ENCODE data around the gene OVCH1.

The OVCH1 gene

GRCh38 chr12:29426498-29426897, 71.0 kb downstream of the OVCH1 start:
- no peak overlapping the region for H3K4me3 ChIP-seq (replicated peaks; ENCODE audit: insufficient read depth, low read length)
- no peak for DNase-seq (ENCODE audit: low read depth in 1 of 2, low spot score in 1 of 2)
- TF ChIP-seq GABPA (IDR thresholded peaks at IDR 0.05; ENCODE audit: low read depth): no peak
- TF ChIP-seq CTCF (IDR thresholded peaks at IDR 0.05; ENCODE audit: insufficient read depth, low read length): no peak
- TF ChIP-seq SPI1 (IDR thresholded peaks at IDR 0.05; ENCODE audit: borderline replicate concordance, low read depth): no peak
- no peak for TF ChIP-seq POLR2AphosphoS5 (IDR thresholded peaks at IDR 0.05; ENCODE audit: low read depth)
- no peak for TF ChIP-seq REST (IDR thresholded peaks at IDR 0.05; ENCODE audit: insufficient replicate concordance, low read depth)
- H3K27ac ChIP-seq (replicated peaks): no peak overlapping the region
- H3K27me3 ChIP-seq (ENCODE audit: insufficient read depth, poor library complexity, severe bottlenecking): no peaks in the 10 kb centered on the region

GRCh38 chr12:29425722-29426121, 71.8 kb downstream of the OVCH1 start:
- Histone ChIP-seq H3K27ac (replicated peaks) (no peak overlapping the region), H3K27me3 (ENCODE audit: insufficient read depth, poor library complexity, severe bottlenecking) (no peaks in the 10 kb centered on the region), H3K4me3 (replicated peaks; ENCODE audit: insufficient read depth, low read length) (no peak overlapping the region)
- TF ChIP-seq GABPA (IDR thresholded peaks at IDR 0.05; ENCODE audit: low read depth) (no peak), POLR2AphosphoS5 (IDR thresholded peaks at IDR 0.05; ENCODE audit: low read depth) (no peak), CTCF (IDR thresholded peaks at IDR 0.05; ENCODE audit: insufficient read depth, low read length) (no peak), REST (IDR thresholded peaks at IDR 0.05; ENCODE audit: insufficient replicate concordance, low read depth) (no peak), SPI1 (IDR thresholded peaks at IDR 0.05; ENCODE audit: borderline replicate concordance, low read depth) (no peak)
- no peak for DNase-seq (ENCODE audit: low read depth in 1 of 2, low spot score in 1 of 2)

GRCh38 chr12:29416748-29417147, 80.7 kb downstream of the OVCH1 start:
- Histone ChIP-seq H3K4me3 (replicated peaks; ENCODE audit: insufficient read depth, low read length) (no peak overlapping the region), H3K27me3 (ENCODE audit: insufficient read depth, poor library complexity, severe bottlenecking) (peaks cover 2% of the 10 kb centered on the region), H3K27ac (replicated peaks) (no peak overlapping the region)
- DNase-seq (ENCODE audit: low read depth in 1 of 2, low spot score in 1 of 2): no peak
- TF ChIP-seq POLR2AphosphoS5 (IDR thresholded peaks at IDR 0.05; ENCODE audit: low read depth) (no peak), CTCF (IDR thresholded peaks at IDR 0.05; ENCODE audit: insufficient read depth, low read length) (no peak), REST (IDR thresholded peaks at IDR 0.05; ENCODE audit: insufficient replicate concordance, low read depth) (no peak), GABPA (IDR thresholded peaks at IDR 0.05; ENCODE audit: low read depth) (no peak), SPI1 (IDR thresholded peaks at IDR 0.05; ENCODE audit: borderline replicate concordance, low read depth) (no peak)

All from HL-60 (cell line).